DND-41 (cell line): ENCODE measurements around the gene BMP7.

Source experiments
- ATAC-seq: fragments of 200-7000 bp; cut with Tn5 transposase; 3 replicates; pipeline ENCODE4 v1.9.1; 2021; ENCODE audit warnings: low read depth; ENCODE audit not compliant: insufficient read depth
- DNase-seq: peaks from one replicate; pipeline ENCODE4 v3.0.0-alpha.2; 2020
- H2AFZ ChIP-seq: 2 replicates; pipeline ENCODE4 v1.6.0; 2012; ENCODE audit warnings: low read depth, low read length
- H3K27ac ChIP-seq: 2 replicates; pipeline ENCODE4 v1.5.1; 2012; ENCODE audit warnings: low read length, inconsistent platforms
- H3K27me3 ChIP-seq: fragments of 200-600 bp; sonication (generic); 2 replicates; pipeline ENCODE4 v1.6.0; 2012; ENCODE audit warnings: low read length, mild to moderate bottlenecking, inconsistent platforms; ENCODE audit not compliant: insufficient read depth, poor library complexity
- H3K36me3 ChIP-seq: 2 replicates; pipeline ENCODE4 v1.5.1; 2012; ENCODE audit warnings: low read length, inconsistent platforms; ENCODE audit not compliant: insufficient read depth
- H3K4me1 ChIP-seq: 2 replicates; pipeline ENCODE4 v1.5.1; 2012; ENCODE audit warnings: mild to moderate bottlenecking, low read length; ENCODE audit not compliant: insufficient read depth
- H3K4me2 ChIP-seq: 2 replicates; pipeline ENCODE4 v1.6.0; 2012; ENCODE audit warnings: mild to moderate bottlenecking, moderate library complexity, low read length, inconsistent platforms; ENCODE audit not compliant: insufficient read depth
- H3K4me3 ChIP-seq, 2 experiments: fragments of 200-600 bp in 1 of 2; shearing (Covaris generic) in 1 of 2; 2 replicates each; pipeline ENCODE4 v1.5.1; 2012 to 2016; ENCODE audit warnings: inconsistent platforms in 2 of 2, low read length in 2 of 2, mild to moderate bottlenecking in 2 of 2, low read depth in 1 of 2, moderate library complexity in 1 of 2
- H3K79me2 ChIP-seq: 2 replicates; pipeline ENCODE4 v1.6.0; 2012; ENCODE audit warnings: low read length, inconsistent platforms; ENCODE audit not compliant: insufficient read depth
- H3K9ac ChIP-seq: 2 replicates; pipeline ENCODE4 v1.6.0; 2012; ENCODE audit warnings: low read depth, mild to moderate bottlenecking, inconsistent platforms, low read length, moderate library complexity
- H3K9me3 ChIP-seq: 2 replicates; pipeline ENCODE4 v1.5.1; 2012; ENCODE audit warnings: low read length, moderate library complexity, mild to moderate bottlenecking, inconsistent platforms; ENCODE audit not compliant: insufficient read depth, severe bottlenecking
- H4K20me1 ChIP-seq: 2 replicates; pipeline ENCODE4 v1.6.0; 2012; ENCODE audit warnings: low read length; ENCODE audit not compliant: insufficient read depth
- EZH2 ChIP-seq: IDR thresholded peaks from 3 replicates; pipeline ENCODE4 v1.6.1; 2012; ENCODE audit warnings: borderline replicate concordance, low read depth, mild to moderate bottlenecking, moderate library complexity, low read length, inconsistent platforms; ENCODE audit not compliant: severe bottlenecking
- TF ChIP-seq, protein P1 (sequence below): IDR thresholded peaks from 2 replicates; pipeline ENCODE4 v1.5.1; 2012; ENCODE audit warnings: borderline replicate concordance, low read length, moderate library complexity, mild to moderate bottlenecking; ENCODE audit not compliant: poor library complexity, severe bottlenecking; ENCODE audit errors: extremely low read depth

Gene BMP7

DNA sequence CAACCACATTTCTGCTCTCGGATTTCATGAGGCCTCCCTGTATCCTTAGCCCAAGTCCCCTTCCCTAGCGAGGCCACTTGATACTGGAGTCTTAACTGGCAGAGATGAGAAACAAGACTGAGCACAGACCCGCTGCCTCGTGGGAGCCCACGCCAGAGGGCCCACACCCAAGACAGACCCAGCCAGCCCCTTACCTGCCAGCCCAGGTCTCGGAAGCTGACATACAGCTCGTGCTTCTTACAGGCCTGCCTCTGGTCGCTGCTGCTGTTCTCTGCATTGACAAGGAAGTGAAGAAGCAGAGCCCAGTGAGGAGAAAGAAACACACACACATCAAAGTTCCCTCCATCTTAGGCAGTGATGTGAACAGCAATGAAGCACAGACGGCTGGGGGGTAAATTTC is 91.7 kb downstream of the BMP7 start:
- H3K36me3 ChIP-seq: no peaks in the 10 kb centered on the region
- no peaks in the 10 kb centered on the region for H4K20me1 ChIP-seq
- no peak overlapping the region for H3K9ac ChIP-seq
- H2AFZ ChIP-seq: no peak overlapping the region
- DNase-seq: no peak
- H3K4me3 ChIP-seq: no peak overlapping the region
- TF ChIP-seq, protein P1, sequence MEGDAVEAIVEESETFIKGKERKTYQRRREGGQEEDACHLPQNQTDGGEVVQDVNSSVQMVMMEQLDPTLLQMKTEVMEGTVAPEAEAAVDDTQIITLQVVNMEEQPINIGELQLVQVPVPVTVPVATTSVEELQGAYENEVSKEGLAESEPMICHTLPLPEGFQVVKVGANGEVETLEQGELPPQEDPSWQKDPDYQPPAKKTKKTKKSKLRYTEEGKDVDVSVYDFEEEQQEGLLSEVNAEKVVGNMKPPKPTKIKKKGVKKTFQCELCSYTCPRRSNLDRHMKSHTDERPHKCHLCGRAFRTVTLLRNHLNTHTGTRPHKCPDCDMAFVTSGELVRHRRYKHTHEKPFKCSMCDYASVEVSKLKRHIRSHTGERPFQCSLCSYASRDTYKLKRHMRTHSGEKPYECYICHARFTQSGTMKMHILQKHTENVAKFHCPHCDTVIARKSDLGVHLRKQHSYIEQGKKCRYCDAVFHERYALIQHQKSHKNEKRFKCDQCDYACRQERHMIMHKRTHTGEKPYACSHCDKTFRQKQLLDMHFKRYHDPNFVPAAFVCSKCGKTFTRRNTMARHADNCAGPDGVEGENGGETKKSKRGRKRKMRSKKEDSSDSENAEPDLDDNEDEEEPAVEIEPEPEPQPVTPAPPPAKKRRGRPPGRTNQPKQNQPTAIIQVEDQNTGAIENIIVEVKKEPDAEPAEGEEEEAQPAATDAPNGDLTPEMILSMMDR: no peak
- TF ChIP-seq EZH2: no peak
- no peak for ATAC-seq
- no peaks in the 10 kb centered on the region for H3K4me1 ChIP-seq
- H3K79me2 ChIP-seq: no peaks in the 10 kb centered on the region
- no peak overlapping the region for H3K27ac ChIP-seq
- H3K4me2 ChIP-seq: no peak overlapping the region
- no peaks in the 10 kb centered on the region for H3K9me3 ChIP-seq
- H3K27me3 ChIP-seq: peaks cover 6% of the 10 kb centered on the region

DNA sequence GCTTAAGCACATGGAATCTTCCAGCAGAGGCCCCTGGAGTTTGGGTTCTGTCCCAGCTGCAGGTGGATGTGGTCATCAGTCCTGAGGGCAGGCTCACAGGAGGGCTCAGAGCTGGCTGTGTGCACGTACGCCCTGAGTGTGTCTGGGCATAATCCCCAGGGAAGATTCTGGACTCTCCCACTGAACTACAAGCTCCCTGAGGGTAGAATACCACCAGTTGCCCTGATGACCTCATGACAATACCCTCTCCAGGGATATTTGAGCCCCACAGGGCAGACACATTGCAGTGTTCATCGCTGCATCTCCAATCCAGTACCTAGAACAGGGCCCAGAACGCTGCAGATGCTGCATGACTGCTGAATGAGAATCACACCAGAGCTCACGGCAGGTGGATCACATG is 92.5 kb downstream of the BMP7 start:
- DNase-seq (no peak), ATAC-seq (no peak)
- no peak overlapping the region for H3K4me2 ChIP-seq
- H3K27ac ChIP-seq: no peak overlapping the region
- no peaks in the 10 kb centered on the region for H3K9me3 ChIP-seq
- H3K4me1 ChIP-seq: no peaks in the 10 kb centered on the region
- H3K36me3 ChIP-seq: no peaks in the 10 kb centered on the region
- H3K27me3 ChIP-seq: peaks cover 4% of the 10 kb centered on the region
- no peaks in the 10 kb centered on the region for H4K20me1 ChIP-seq
- no peak overlapping the region for H3K9ac ChIP-seq
- no peak for TF ChIP-seq EZH2
- TF ChIP-seq, protein P1: no peak
- H2AFZ ChIP-seq: no peak overlapping the region
- no peak overlapping the region for H3K4me3 ChIP-seq
- H3K79me2 ChIP-seq: no peaks in the 10 kb centered on the region

DNA sequence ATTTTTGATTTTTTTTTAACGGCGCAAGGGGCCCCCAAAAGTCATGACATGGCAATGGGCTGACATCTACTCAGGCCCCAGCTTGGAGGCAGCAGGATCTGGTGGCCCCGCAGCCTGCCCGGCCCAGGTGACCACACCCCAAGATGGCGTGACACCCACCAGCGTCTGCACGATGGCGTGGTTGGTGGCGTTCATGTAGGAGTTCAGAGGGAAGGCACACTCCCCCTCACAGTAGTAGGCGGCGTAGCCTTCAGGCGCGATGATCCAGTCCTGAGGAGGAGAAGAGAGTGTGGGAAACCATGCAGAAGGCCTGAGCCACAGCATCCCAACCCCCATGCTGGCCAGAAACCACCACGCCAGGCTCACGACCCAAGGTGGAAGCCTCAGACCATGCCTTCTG is 93.4 kb downstream of the BMP7 start:
- Histone ChIP-seq H4K20me1 (no peaks in the 10 kb centered on the region), H3K4me3 (no peak overlapping the region)
- TF ChIP-seq, protein P1: no peak
- no peak for TF ChIP-seq EZH2

DNA sequence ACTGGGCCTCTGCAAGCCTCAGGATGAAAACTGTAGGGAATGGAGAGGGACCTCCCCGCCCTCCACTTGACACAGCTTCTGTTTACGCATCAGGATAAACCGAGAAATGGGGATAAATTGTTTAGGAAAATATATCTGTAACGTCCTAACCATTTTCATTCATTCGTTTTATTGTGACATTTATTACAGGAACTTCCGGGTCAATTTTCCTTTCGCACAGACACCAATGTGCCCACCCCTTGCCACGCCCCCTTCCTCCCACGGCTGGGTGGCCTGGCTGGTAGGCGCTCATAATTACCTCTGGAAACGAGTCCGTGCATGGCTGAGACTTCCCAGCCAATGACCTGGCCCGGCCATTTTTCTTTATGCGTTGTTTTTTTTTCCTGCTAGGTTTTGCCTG is 96.1 kb downstream of the BMP7 start:
- H3K27ac ChIP-seq: no peak overlapping the region
- H3K4me1 ChIP-seq: no peaks in the 10 kb centered on the region
- H3K27me3 ChIP-seq: peaks cover 4% of the 10 kb centered on the region
- H3K9me3 ChIP-seq: no peaks in the 10 kb centered on the region
- H4K20me1 ChIP-seq: no peaks in the 10 kb centered on the region
- H3K4me3 ChIP-seq: no peak overlapping the region
- H3K4me2 ChIP-seq: no peak overlapping the region
- no peak for TF ChIP-seq EZH2
- TF ChIP-seq, protein P1: no peak
- H3K36me3 ChIP-seq: no peaks in the 10 kb centered on the region
- no peak overlapping the region for H3K9ac ChIP-seq
- no peak for ATAC-seq
- H2AFZ ChIP-seq: no peak overlapping the region
- DNase-seq: no peak
- no peaks in the 10 kb centered on the region for H3K79me2 ChIP-seq

More for the DNA sequence above, 93.4 kb downstream of the BMP7 start:
- H2AFZ ChIP-seq: no peak overlapping the region
- ATAC-seq: no peak
- H3K27ac ChIP-seq: no peak overlapping the region
- peaks cover 4% of the 10 kb centered on the region for H3K27me3 ChIP-seq
- no peak overlapping the region for H3K4me2 ChIP-seq
- H3K79me2 ChIP-seq: no peaks in the 10 kb centered on the region
- H3K4me1 ChIP-seq: no peaks in the 10 kb centered on the region
- H3K9ac ChIP-seq: no peak overlapping the region
- no peaks in the 10 kb centered on the region for H3K36me3 ChIP-seq
- no peaks in the 10 kb centered on the region for H3K9me3 ChIP-seq
- DNase-seq: no peak
